ENCODE results near the gene ERICH6B.

Gene ERICH6B

GRCh38 chr13:45587897-45588296 is 27.6 kb downstream of the ERICH6B start:
- H3K4me3 ChIP-seq (ENCODE audit: control insufficient read depth, low read depth, low read length): no peak overlapping the region
- no peak for TF ChIP-seq CTCF (conservative IDR thresholded peaks at IDR 0.05; ENCODE audit: control insufficient read depth, insufficient read depth, low read depth, low read length)
- DNase-seq (ENCODE audit: low read depth): no peak

DNA sequence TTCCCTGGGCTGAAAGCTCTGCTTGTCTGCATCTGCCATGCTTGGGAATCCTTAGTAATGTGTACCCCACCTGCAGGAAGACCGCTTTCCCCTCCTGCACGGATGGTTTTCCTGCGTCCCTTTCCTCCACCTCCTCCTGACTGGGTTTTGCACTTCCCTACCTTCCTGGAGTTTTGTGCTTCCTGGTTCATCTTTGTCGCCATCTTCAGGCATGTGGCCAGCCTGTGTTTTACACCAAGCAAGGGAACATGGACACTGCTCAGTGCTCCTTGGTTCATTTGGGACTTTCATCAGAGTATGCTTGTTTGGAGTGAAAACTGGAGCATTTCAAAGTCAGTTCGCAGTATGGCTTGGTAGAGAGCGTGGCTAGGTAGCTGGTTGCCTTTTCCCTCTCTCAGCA is 30.7 kb downstream of the ERICH6B start:
- peak; percentile 18 for TF ChIP-seq CTCF (conservative IDR thresholded peaks at IDR 0.05; ENCODE audit: control insufficient read depth, insufficient read depth, low read depth, low read length)
- DNase-seq (ENCODE audit: low read depth): peak; percentile 6
- H3K4me3 ChIP-seq (ENCODE audit: control insufficient read depth, low read depth, low read length): no peak overlapping the region

DNA sequence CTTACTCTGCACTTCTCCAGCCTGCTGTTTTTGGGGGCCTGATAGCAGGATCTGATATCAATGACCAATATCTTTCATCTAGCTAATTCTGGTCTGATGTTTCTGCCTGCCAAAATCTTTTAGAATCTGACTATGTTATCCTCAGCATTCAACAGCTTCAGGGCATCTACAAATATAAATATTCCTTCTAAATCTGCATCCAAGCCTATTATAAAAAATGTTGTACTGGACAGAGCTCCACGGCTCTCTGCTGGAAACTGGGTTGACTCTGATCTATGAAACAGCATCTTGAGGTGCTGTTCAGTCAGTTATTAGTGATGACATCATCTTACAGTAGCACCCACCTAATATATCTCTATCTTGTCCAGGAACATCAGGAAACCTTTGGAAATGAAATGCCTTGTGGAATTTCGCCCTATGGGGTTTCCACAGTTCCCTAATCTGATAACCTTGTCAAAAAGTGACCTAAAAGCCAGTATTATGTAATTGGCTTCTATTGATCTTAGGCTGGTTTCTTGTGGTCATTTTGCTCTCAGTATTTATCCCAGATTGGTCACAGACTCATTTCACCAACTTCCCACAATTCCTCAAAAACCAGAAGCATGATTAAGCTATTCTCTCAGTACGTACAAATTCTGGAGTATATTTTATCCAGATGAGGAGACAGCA is 33.0 kb downstream of the ERICH6B start:
- TF ChIP-seq CTCF (conservative IDR thresholded peaks at IDR 0.05; ENCODE audit: control insufficient read depth, insufficient read depth, low read depth, low read length): no peak
- no peak for DNase-seq (ENCODE audit: low read depth)

DNA sequence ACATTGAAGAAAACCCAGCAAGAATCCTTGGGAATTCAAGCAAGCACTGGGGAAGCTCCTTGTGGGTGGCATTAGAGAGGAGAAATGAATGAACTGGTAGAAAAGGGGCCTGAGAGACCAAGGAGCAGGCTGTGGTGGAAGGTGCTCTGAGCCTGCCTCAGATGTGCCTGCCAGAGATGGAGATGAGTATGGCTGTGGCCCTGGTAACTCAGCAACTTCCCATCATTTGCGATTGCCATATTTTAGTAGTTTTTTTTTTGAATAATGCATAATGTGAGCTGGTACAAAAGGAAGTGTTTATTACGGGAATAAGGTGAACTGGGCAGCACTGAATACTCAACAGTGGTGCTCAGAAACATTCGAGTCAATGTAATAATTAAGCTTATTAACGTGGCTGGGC is 39.1 kb downstream of the ERICH6B start:
- H3K4me3 ChIP-seq (ENCODE audit: control insufficient read depth, low read depth, low read length): no peak overlapping the region
- TF ChIP-seq CTCF (conservative IDR thresholded peaks at IDR 0.05; ENCODE audit: control insufficient read depth, insufficient read depth, low read depth, low read length): no peak
- DNase-seq (ENCODE audit: low read depth): no peak

More for the DNA sequence above, 33.0 kb downstream of the ERICH6B start:
- no peak overlapping the region for H3K4me3 ChIP-seq (ENCODE audit: control insufficient read depth, low read depth, low read length)

DNA sequence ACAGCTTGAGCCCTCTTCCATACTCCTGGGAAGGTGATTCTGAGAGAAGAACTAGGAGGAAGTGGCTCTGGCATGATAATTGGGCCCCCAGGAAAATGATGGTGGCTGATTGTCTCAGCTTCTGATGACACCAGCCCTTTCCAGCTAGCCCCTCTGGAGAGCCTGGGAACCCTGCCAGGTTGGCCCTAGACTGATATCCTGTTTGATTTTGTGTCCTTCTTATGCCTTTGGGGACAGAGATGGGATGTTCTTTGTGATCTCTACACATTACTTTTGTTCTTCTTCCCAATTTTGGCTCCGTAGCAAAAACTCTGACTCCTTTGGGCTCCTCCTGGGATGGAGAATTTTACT is 39.7 kb downstream of the ERICH6B start:
- no peak overlapping the region for H3K4me3 ChIP-seq (ENCODE audit: control insufficient read depth, low read depth, low read length)
- DNase-seq (ENCODE audit: low read depth): no peak
- TF ChIP-seq CTCF (conservative IDR thresholded peaks at IDR 0.05; ENCODE audit: control insufficient read depth, insufficient read depth, low read depth, low read length): no peak

- TF ChIP-seq CTCF (conservative IDR thresholded peaks at IDR 0.05; ENCODE audit: control insufficient read depth, insufficient read depth, low read depth, low read length): no peak
- no peak overlapping the region for H3K4me3 ChIP-seq (ENCODE audit: control insufficient read depth, low read depth, low read length)
- peak; percentile 39 for DNase-seq (ENCODE audit: low read depth)
Observed at GRCh38 chr13:45575146-45575829, 40.3 kb downstream of the ERICH6B start.
